ENCODE measurements around the gene TTI1. TPM values are rescaled to one million over a fixed set of nuclear protein-coding genes. Genes with fewer than 3 reads are reported as not detected.

Gene TTI1
- total and polyA plus RNA-seq, 2 of the 13 experiments (the other 11 are each of a cell fraction or from before 2014, with no cell fraction given), result 22.9 to 39.8 TPM

- no peak for TF ChIP-seq NCOA1 (CRISPR knock-in tag; IDR thresholded peaks at IDR 0.05)
- TF ChIP-seq ZNF451 (CRISPR knock-in tag; IDR thresholded peaks at IDR 0.05), result no peak
- TF ChIP-seq HOXA7 (CRISPR knock-in tag; IDR thresholded peaks at IDR 0.05), result no peak
- peak; percentile 66; the same call in 1 of the 2 replicates for TF ChIP-seq ZNF614 (CRISPR knock-in tag; IDR thresholded peaks at IDR 0.05; ENCODE audit: borderline replicate concordance)
- no peak for TF ChIP-seq MYNN (CRISPR knock-in tag; IDR thresholded peaks at IDR 0.05; ENCODE audit: low read depth)
- TF ChIP-seq DNMT3B (CRISPR knock-in tag; conservative IDR thresholded peaks at IDR 0.05), result no peak
- peak; percentile 79; the same call in 1 of the 2 replicates for TF ChIP-seq SPEN (CRISPR knock-in tag; IDR thresholded peaks at IDR 0.05; ENCODE audit: low read depth)
- no peak; the same call in 1 of the 2 replicates for TF ChIP-seq KDM2A (CRISPR knock-in tag; IDR thresholded peaks at IDR 0.05; ENCODE audit: borderline replicate concordance, low read depth)
- TF ChIP-seq ZFP91 (CRISPR knock-in tag; IDR thresholded peaks at IDR 0.05; ENCODE audit: borderline replicate concordance), result peak; percentile 76
- TF ChIP-seq FOXA1 (IDR thresholded peaks at IDR 0.05), result no peak
- no peak for TF ChIP-seq FOXA1 (CRISPR knock-in tag; IDR thresholded peaks at IDR 0.05)
- no peak for TF ChIP-seq ZNF333 (CRISPR knock-in tag; IDR thresholded peaks at IDR 0.05; ENCODE audit: borderline replicate concordance)
- TF ChIP-seq ATRX (CRISPR knock-in tag; IDR thresholded peaks at IDR 0.05; ENCODE audit: borderline replicate concordance), result no peak
- TF ChIP-seq TMF1 (CRISPR knock-in tag; IDR thresholded peaks at IDR 0.05; ENCODE audit: low read depth), result 0 out of 2 replicates have a peak, but pooled peaks have one; percentile 31
- TF ChIP-seq ZNF549 (CRISPR knock-in tag; IDR thresholded peaks at IDR 0.05), result no peak
- no peak; the same call in 1 of the 2 replicates for TF ChIP-seq GABPB1 (CRISPR knock-in tag; IDR thresholded peaks at IDR 0.05)
- TF ChIP-seq ZNF704 (CRISPR knock-in tag; IDR thresholded peaks at IDR 0.05; ENCODE audit: borderline replicate concordance), result no peak
- TF ChIP-seq TEAD3 (CRISPR knock-in tag; optimal IDR thresholded peaks at IDR 0.05; ENCODE audit: borderline replicate concordance), result peak; percentile 37
- no peak for TF ChIP-seq ZBTB39 (CRISPR knock-in tag; IDR thresholded peaks at IDR 0.05)
- TF ChIP-seq MTA3 (CRISPR knock-in tag; IDR thresholded peaks at IDR 0.05), result no peak
- TF ChIP-seq PAF1 (CRISPR knock-in tag; IDR thresholded peaks at IDR 0.05), result no peak
- 0 out of 2 replicates have a peak, but pooled peaks have one; percentile 64 for TF ChIP-seq ZNF839 (CRISPR knock-in tag; IDR thresholded peaks at IDR 0.05; ENCODE audit: borderline replicate concordance)
- TF ChIP-seq THAP7 (CRISPR knock-in tag; IDR thresholded peaks at IDR 0.05), result peak; percentile 46; the same call in 1 of the 2 replicates
- TF ChIP-seq ZNF160 (CRISPR knock-in tag; IDR thresholded peaks at IDR 0.05), result no peak
Measured at GRCh38 chr20:37984018-37984785, 49.1 kb downstream of the TTI1 start (continued).

Measured in HepG2 (cell line).